ENCODE data around the gene CLP1. TPM values are rescaled to one million over a fixed set of nuclear protein-coding genes. Genes with fewer than 3 reads are reported as not detected.

Gene CLP1
- total RNA-seq, 1 donor from 2014 or later = 31.1 TPM

DNA sequence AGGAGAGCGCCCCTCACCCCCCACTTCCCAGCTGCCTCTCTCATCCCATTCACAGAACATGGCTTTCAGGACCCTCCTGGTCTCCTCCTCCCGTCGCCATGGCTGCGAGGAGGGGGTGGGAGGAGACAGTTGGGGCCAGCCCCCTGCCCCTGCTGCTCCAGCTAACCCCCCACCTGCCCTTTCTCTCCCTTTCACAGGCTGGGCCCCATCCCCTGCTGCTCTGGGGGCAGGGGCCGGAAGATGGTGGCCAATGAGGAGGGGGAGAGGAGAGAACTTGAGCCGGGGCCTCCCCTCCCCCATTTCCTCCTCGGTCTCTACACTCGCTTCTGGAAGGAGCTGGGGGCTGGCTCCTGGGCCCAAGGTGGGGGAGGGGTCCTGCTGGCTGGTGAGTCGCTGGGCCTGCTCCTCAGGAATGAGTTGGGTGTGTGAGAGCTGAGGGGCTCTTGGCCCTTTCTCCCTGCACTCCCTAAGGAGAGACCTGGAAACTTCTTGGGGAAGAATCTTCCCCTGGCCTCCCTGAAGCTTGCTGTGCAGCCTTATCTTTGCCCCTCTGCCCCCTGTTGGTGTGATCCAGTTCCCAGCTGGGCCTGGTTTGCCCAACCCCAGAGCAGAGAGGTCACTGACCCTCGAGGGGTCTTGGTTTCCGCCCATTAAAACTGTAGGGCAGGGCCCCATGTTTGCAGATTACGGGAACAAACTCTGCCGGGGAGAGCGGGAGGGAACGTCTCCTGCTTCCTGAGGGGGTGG is 18.1 kb upstream of the CLP1 start:
- peaks cover 52% of the 10 kb centered on the region for H3K4me1 Mint-ChIP-seq (ENCODE audit: unreplicated experiment)
- DNase-seq (ENCODE audit: low spot score) = peak; percentile 93
- TF ChIP-seq, protein P1, sequence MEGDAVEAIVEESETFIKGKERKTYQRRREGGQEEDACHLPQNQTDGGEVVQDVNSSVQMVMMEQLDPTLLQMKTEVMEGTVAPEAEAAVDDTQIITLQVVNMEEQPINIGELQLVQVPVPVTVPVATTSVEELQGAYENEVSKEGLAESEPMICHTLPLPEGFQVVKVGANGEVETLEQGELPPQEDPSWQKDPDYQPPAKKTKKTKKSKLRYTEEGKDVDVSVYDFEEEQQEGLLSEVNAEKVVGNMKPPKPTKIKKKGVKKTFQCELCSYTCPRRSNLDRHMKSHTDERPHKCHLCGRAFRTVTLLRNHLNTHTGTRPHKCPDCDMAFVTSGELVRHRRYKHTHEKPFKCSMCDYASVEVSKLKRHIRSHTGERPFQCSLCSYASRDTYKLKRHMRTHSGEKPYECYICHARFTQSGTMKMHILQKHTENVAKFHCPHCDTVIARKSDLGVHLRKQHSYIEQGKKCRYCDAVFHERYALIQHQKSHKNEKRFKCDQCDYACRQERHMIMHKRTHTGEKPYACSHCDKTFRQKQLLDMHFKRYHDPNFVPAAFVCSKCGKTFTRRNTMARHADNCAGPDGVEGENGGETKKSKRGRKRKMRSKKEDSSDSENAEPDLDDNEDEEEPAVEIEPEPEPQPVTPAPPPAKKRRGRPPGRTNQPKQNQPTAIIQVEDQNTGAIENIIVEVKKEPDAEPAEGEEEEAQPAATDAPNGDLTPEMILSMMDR (IDR thresholded peaks at IDR 0.05; ENCODE audit: unreplicated experiment) = peak; percentile 12
- peaks cover 27% of the 10 kb centered on the region for H3K27me3 Mint-ChIP-seq (ENCODE audit: unreplicated experiment)
- H3K27ac Mint-ChIP-seq (ENCODE audit: unreplicated experiment) = peak overlapping the region; percentile 99
- H3K4me3 Mint-ChIP-seq (ENCODE audit: unreplicated experiment) = peak overlapping the region; percentile 100
- H3K36me3 Mint-ChIP-seq (ENCODE audit: low read depth, unreplicated experiment) = peaks cover 14% of the 10 kb centered on the region
- no peaks in the 10 kb centered on the region for H3K9me3 Mint-ChIP-seq (ENCODE audit: unreplicated experiment)

DNA sequence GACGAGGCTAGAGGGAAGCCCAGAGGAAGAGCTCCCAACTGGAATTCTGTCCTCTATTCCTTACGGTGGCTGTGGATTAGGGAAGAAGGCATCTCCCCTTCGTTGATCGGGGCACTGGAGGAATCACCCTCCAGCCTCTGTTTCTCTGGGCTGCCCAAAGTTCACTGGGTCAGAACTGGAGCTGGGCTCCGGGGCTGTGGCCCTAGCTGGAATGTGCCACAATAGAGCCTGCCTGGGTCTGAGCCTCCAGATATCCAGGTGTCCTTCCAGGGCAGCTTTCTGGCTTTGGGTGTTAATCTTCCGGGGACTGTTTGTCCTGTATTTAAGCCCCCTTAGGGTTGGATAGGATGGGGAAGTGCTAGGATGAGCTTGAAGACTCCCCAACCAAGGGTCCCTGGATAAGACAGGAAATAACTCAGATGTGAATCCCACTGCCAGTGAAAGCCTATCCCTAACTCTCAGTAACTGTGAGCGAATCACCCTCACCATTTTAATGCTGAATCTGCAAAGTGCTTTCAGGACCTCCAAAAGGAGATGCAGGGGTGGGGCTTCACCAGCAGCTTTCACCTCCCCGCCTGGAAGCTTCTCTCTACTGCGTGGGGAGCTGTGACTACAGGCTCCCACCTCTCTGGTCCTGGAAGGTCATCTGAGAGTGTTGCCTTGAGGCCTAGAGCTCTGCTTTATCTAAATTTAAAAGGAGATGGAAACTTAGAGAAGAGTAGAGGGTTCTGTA is 17.3 kb upstream of the CLP1 start:
- Mint-ChIP-seq H3K36me3 (ENCODE audit: low read depth, unreplicated experiment) (peaks cover 14% of the 10 kb centered on the region), H3K9me3 (ENCODE audit: unreplicated experiment) (no peaks in the 10 kb centered on the region), H3K27me3 (ENCODE audit: unreplicated experiment) (peaks cover 25% of the 10 kb centered on the region)

GRCh38 chr11:57641011-57641807 is 16.4 kb upstream of the CLP1 start:
- TF ChIP-seq, protein P1 (IDR thresholded peaks at IDR 0.05; ENCODE audit: unreplicated experiment) = no peak
- Mint-ChIP-seq H3K4me1 (ENCODE audit: unreplicated experiment) (peaks cover 62% of the 10 kb centered on the region), H3K4me3 (ENCODE audit: unreplicated experiment) (peak overlapping the region; percentile 100), H3K36me3 (ENCODE audit: low read depth, unreplicated experiment) (peaks cover 14% of the 10 kb centered on the region), H3K27ac (ENCODE audit: unreplicated experiment) (peak overlapping the region; percentile 94), H3K27me3 (ENCODE audit: unreplicated experiment) (peaks cover 29% of the 10 kb centered on the region), H3K9me3 (ENCODE audit: unreplicated experiment) (no peaks in the 10 kb centered on the region)
- no peak for DNase-seq (ENCODE audit: low spot score)

More for the DNA sequence above, 17.3 kb upstream of the CLP1 start:
- H3K27ac Mint-ChIP-seq (ENCODE audit: unreplicated experiment) = peak overlapping the region; percentile 94
- DNase-seq (ENCODE audit: low spot score) = no peak
- TF ChIP-seq, protein P1 (IDR thresholded peaks at IDR 0.05; ENCODE audit: unreplicated experiment) = no peak
- peak overlapping the region; percentile 100 for H3K4me3 Mint-ChIP-seq (ENCODE audit: unreplicated experiment)
- H3K4me1 Mint-ChIP-seq (ENCODE audit: unreplicated experiment) = peaks cover 53% of the 10 kb centered on the region

GRCh38 chr11:57643802-57644201 is 13.8 kb upstream of the CLP1 start:
- no peak overlapping the region for H3K4me3 Mint-ChIP-seq (ENCODE audit: unreplicated experiment)
- no peaks in the 10 kb centered on the region for H3K9me3 Mint-ChIP-seq (ENCODE audit: unreplicated experiment)
- peaks cover 12% of the 10 kb centered on the region for H3K36me3 Mint-ChIP-seq (ENCODE audit: low read depth, unreplicated experiment)
- peaks cover 82% of the 10 kb centered on the region for H3K4me1 Mint-ChIP-seq (ENCODE audit: unreplicated experiment)
- H3K27ac Mint-ChIP-seq (ENCODE audit: unreplicated experiment) = peak overlapping the region; percentile 70
- DNase-seq (ENCODE audit: low spot score) = no peak
- peaks cover 38% of the 10 kb centered on the region for H3K27me3 Mint-ChIP-seq (ENCODE audit: unreplicated experiment)
- TF ChIP-seq, protein P1 (IDR thresholded peaks at IDR 0.05; ENCODE audit: unreplicated experiment) = no peak

All from endothelial cell (in vitro differentiated cells).